HepG2 (cell line): ENCODE results near the gene SMYD4. TPM values are rescaled to one million over a fixed set of nuclear protein-coding genes. Genes with fewer than 3 reads are reported as not detected.

ENCODE experiments used
- ARID3A ChIP-seq: IDR thresholded peaks from 2 replicates; pipeline ENCODE4 v1.6.1; 2012; ENCODE audit warnings: low read depth, low read length, improper control_type of control experiment
- BCL6 ChIP-seq: IDR thresholded peaks from 2 replicates; pipeline ENCODE4 v1.6.1; 2016; ENCODE audit warnings: missing genetic modification reagents, missing compliant biosample characterization
- CREM ChIP-seq, 2 experiments: sonication (generic) in 1 of 2; formaldehyde crosslinking in 1 of 2; IDR thresholded peaks; 2 replicates each; pipeline versions ENCODE4 v1.4.0 to v1.6.1; 2016 to 2020; ENCODE audit warnings: antibody characterized with exemption in 1 of 2, mild to moderate bottlenecking in 1 of 2, missing genetic modification reagents in 1 of 2
- FOSL2 ChIP-seq: sonication (generic); formaldehyde crosslinking; IDR thresholded peaks from 2 replicates; pipeline ENCODE4 v1.4.0; 2020; ENCODE audit warnings: missing genetic modification reagents
- FOXA3 ChIP-seq: IDR thresholded peaks from 2 replicates; pipeline ENCODE4 v1.6.1; 2016; ENCODE audit warnings: missing genetic modification reagents, missing compliant biosample characterization
- HNF4A ChIP-seq: sonication (generic); formaldehyde crosslinking; IDR thresholded peaks from 2 replicates; pipeline ENCODE4 v1.4.0; 2020; ENCODE audit warnings: missing genetic modification reagents
- HOXA3 ChIP-seq: sonication (generic); formaldehyde crosslinking; IDR thresholded peaks from 2 replicates; pipeline ENCODE4 v1.5.0; 2020; ENCODE audit warnings: missing genetic modification reagents
- HOXA5 ChIP-seq: sonication (generic); formaldehyde crosslinking; IDR thresholded peaks from 2 replicates; pipeline ENCODE4 v1.4.0; 2020; ENCODE audit warnings: missing genetic modification reagents
- MIXL1 ChIP-seq: IDR thresholded peaks from 2 replicates; pipeline ENCODE4 v1.6.1; 2016
- NCOA1 ChIP-seq: sonication (generic); formaldehyde crosslinking; IDR thresholded peaks from 2 replicates; pipeline ENCODE4 v1.9.0; 2021; ENCODE audit warnings: missing genetic modification reagents
- RAD21 ChIP-seq: fragments of 450-650 bp; formaldehyde crosslinking; IDR thresholded peaks from 2 replicates; pipeline ENCODE4 v1.5.0; 2020; ENCODE audit warnings: mild to moderate bottlenecking
- SALL1 ChIP-seq: sonication (generic); formaldehyde crosslinking; IDR thresholded peaks from 2 replicates; pipeline ENCODE4 v1.8.0; 2022; ENCODE audit warnings: mild to moderate bottlenecking, missing genetic modification reagents
- TEAD3 ChIP-seq: optimal IDR thresholded peaks from 2 replicates; pipeline ENCODE3; 2016; ENCODE audit warnings: borderline replicate concordance
- ZBTB7B ChIP-seq: sonication (generic); formaldehyde crosslinking; IDR thresholded peaks from 2 replicates; pipeline ENCODE4 v1.4.0; 2020; ENCODE audit warnings: missing genetic modification reagents
- ZNF350 ChIP-seq: sonication (generic); formaldehyde crosslinking; IDR thresholded peaks from 2 replicates; pipeline ENCODE4 v1.4.0; 2020; ENCODE audit warnings: mild to moderate bottlenecking, low read depth, missing genetic modification reagents, borderline replicate concordance
- ZNF484 ChIP-seq: sonication (generic); formaldehyde crosslinking; IDR thresholded peaks from 2 replicates; pipeline ENCODE4 v1.5.1; 2020; ENCODE audit warnings: mild to moderate bottlenecking, low read depth, missing genetic modification reagents, borderline replicate concordance
- ZNF792 ChIP-seq: IDR thresholded peaks from 2 replicates; pipeline ENCODE4 v1.6.1; 2016
- ZSCAN21 ChIP-seq: sonication (generic); formaldehyde crosslinking; IDR thresholded peaks from 2 replicates; pipeline ENCODE4 v1.8.0; 2022; ENCODE audit warnings: mild to moderate bottlenecking, missing genetic modification reagents, moderate library complexity, borderline replicate concordance
- ZSCAN5A ChIP-seq: sonication (generic); formaldehyde crosslinking; IDR thresholded peaks from 2 replicates; pipeline ENCODE4 v1.8.0; 2022; ENCODE audit warnings: mild to moderate bottlenecking, missing genetic modification reagents, borderline replicate concordance
- polyA plus RNA-seq, 8 experiments: library from polyadenylated mRNA; depleted of rRNA in 3 of 8; stranded (reverse) in 7 of 8; unstranded in 1 of 8; fragments of >200 nt; fragmentation: Illumina TruSeq in 4 of 8; extraction: Trizol in 4 of 8; gene quantifications; 2 replicates each; pipeline versions ENCODE4 v1.2.1 to v1.2.3, GENCODE V29; 2011 to 2016; ENCODE audit warnings: low read depth in 4 of 8, missing spikeins in 1 of 8, mixed read lengths in 1 of 8; ENCODE audit not compliant: insufficient read depth in 1 of 8
- total RNA-seq, 5 experiments: library from RNA; depleted of rRNA; stranded (reverse); fragments of >200 nt; fragmentation: Illumina TruSeq; extraction: Trizol; gene quantifications; 2 replicates each; pipeline ENCODE4 v1.2.3, GENCODE V29; 2016; ENCODE audit warnings: low read depth in 1 of 5
- TF ChIP-seq, protein P1 (sequence below): sonication (generic); formaldehyde crosslinking; IDR thresholded peaks from 2 replicates; pipeline ENCODE4 v1.5.0; 2020; ENCODE audit warnings: missing genetic modification reagents
- TF ChIP-seq, protein P2 (sequence below): sonication (generic); formaldehyde crosslinking; IDR thresholded peaks from 2 replicates; pipeline ENCODE4 v1.4.0; 2020; ENCODE audit warnings: mild to moderate bottlenecking, missing genetic modification reagents, borderline replicate concordance

The SMYD4 gene
- total and polyA plus RNA-seq, 2 of the 13 experiments (the other 11 are each of a cell fraction or from before 2014, with no cell fraction given): 7.4 to 11.3 TPM

- TF ChIP-seq, protein P1, sequence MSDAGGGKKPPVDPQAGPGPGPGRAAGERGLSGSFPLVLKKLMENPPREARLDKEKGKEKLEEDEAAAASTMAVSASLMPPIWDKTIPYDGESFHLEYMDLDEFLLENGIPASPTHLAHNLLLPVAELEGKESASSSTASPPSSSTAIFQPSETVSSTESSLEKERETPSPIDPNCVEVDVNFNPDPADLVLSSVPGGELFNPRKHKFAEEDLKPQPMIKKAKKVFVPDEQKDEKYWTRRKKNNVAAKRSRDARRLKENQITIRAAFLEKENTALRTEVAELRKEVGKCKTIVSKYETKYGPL (CRISPR knock-in tag): no peak
- TF ChIP-seq ARID3A (no peak), HOXA3 (CRISPR knock-in tag) (peak; percentile 26), NCOA1 (no peak), CREM (IDR thresholded peaks at IDR 0.05) (no peak), CREM (CRISPR knock-in tag; IDR thresholded peaks at IDR 0.05) (no peak), ZNF350 (no peak), ZSCAN21 (CRISPR knock-in tag) (no peak), ZBTB7B (CRISPR knock-in tag) (no peak), FOXA3 (CRISPR knock-in tag) (0 out of 2 replicates have a peak, but pooled peaks have one; percentile 38), MIXL1 (CRISPR knock-in tag) (peak; percentile 73; the same call in 1 of the 2 replicates), ZSCAN5A (CRISPR knock-in tag) (no peak), SALL1 (peak; percentile 51), ZNF792 (CRISPR knock-in tag) (no peak), BCL6 (CRISPR knock-in tag) (peak; percentile 12; the same call in 1 of the 2 replicates), RAD21 (CRISPR knock-in tag) (peak; percentile 84), HOXA5 (CRISPR knock-in tag) (peak; percentile 66; the same call in 1 of the 2 replicates), ZNF484 (no peak), FOSL2 (0 out of 2 replicates have a peak, but pooled peaks have one; percentile 18), TEAD3 (peak; percentile 89), HNF4A (peak; percentile 4; the same call in 1 of the 2 replicates)
- TF ChIP-seq, protein P2, sequence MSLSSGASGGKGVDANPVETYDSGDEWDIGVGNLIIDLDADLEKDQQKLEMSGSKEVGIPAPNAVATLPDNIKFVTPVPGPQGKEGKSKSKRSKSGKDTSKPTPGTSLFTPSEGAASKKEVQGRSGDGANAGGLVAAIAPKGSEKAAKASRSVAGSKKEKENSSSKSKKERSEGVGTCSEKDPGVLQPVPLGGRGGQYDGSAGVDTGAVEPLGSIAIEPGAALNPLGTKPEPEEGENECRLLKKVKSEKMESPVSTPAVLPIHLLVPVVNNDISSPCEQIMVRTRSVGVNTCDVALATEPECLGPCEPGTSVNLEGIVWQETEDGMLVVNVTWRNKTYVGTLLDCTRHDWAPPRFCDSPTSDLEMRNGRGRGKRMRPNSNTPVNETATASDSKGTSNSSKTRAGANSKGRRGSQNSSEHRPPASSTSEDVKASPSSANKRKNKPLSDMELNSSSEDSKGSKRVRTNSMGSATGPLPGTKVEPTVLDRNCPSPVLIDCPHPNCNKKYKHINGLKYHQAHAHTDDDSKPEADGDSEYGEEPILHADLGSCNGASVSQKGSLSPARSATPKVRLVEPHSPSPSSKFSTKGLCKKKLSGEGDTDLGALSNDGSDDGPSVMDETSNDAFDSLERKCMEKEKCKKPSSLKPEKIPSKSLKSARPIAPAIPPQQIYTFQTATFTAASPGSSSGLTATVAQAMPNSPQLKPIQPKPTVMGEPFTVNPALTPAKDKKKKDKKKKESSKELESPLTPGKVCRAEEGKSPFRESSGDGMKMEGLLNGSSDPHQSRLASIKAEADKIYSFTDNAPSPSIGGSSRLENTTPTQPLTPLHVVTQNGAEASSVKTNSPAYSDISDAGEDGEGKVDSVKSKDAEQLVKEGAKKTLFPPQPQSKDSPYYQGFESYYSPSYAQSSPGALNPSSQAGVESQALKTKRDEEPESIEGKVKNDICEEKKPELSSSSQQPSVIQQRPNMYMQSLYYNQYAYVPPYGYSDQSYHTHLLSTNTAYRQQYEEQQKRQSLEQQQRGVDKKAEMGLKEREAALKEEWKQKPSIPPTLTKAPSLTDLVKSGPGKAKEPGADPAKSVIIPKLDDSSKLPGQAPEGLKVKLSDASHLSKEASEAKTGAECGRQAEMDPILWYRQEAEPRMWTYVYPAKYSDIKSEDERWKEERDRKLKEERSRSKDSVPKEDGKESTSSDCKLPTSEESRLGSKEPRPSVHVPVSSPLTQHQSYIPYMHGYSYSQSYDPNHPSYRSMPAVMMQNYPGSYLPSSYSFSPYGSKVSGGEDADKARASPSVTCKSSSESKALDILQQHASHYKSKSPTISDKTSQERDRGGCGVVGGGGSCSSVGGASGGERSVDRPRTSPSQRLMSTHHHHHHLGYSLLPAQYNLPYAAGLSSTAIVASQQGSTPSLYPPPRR: no peak
These were observed 45.7 kb downstream of the SMYD4 start (continued) for GRCh38 chr17:1783834-1784611.
